Cardiac muscle cell (in vitro differentiated cells and primary cell): ENCODE measurements around the gene CEP68. TPM values are rescaled to one million over a fixed set of nuclear protein-coding genes. Genes with fewer than 3 reads are reported as not detected.
"Not testable (repeated sequence)": the region's sequence is repeated elsewhere in the genome, so short reads cannot be mapped to it uniquely, and the experiment has no call there.

ENCODE experiments used
- DNase-seq, 2 donors: peaks; one replicate each; pipeline versions ENCODE4 v3.0.0 to v3.0.0-alpha.2; 2010 to 2017; ENCODE audit warnings: low read depth in 1 of 2, low spot score in 1 of 2
- H3K27ac ChIP-seq: fragments of 200-600 bp; sonication (generic); 2 replicates; pipeline ENCODE4 v1.5.1; 2016
- H3K27me3 ChIP-seq: fragments of 200-600 bp; sonication (generic); 2 replicates; pipeline ENCODE4 v1.6.0; 2016; ENCODE audit warnings: control low read depth
- H3K36me3 ChIP-seq: fragments of 200-600 bp; sonication (generic); 2 replicates; pipeline ENCODE4 v1.5.1; 2016; ENCODE audit warnings: control low read depth
- H3K4me1 ChIP-seq: fragments of 200-600 bp; sonication (generic); 2 replicates; pipeline ENCODE4 v1.8.1; 2017; ENCODE audit warnings: low read depth, mild to moderate bottlenecking, mixed run types
- H3K4me3 ChIP-seq: fragments of 200-600 bp; sonication (generic); 2 replicates; pipeline ENCODE4 v1.5.1; 2016; ENCODE audit warnings: mild to moderate bottlenecking
- H3K9me3 ChIP-seq: fragments of 200-600 bp; sonication (generic); 2 replicates; pipeline ENCODE4 v1.5.1; 2017; ENCODE audit warnings: low read depth, mild to moderate bottlenecking, control low read depth
- CTCF ChIP-seq: IDR thresholded peaks from 2 replicates; pipeline ENCODE4 v1.5.1; 2012; ENCODE audit warnings: low read depth, mild to moderate bottlenecking, low read length
- polyA plus RNA-seq: library from polyadenylated mRNA; unstranded; fragments of >200 nt; fragmentation: Nextera tagmentation; extraction: Ambion mirVana; gene quantifications from 2 replicates; pipeline ENCODE4 v1.2.1, GENCODE V29; 2016
- total RNA-seq: library from RNA; depleted of rRNA; stranded (reverse); fragments of >200 nt; gene quantifications from 2 replicates; pipeline ENCODE4 v1.2.3, GENCODE V29; 2016

The CEP68 gene
- total and polyA plus RNA-seq, 2 experiments from 2014 or later = 17.6 to 28.3 TPM

- no peak for TF ChIP-seq CTCF
- H3K4me1 ChIP-seq = peaks cover 13% of the 10 kb centered on the region
- no peak overlapping the region for H3K4me3 ChIP-seq
- H3K27ac ChIP-seq = no peak overlapping the region
- no peak for DNase-seq
- H3K36me3 ChIP-seq = peaks cover 10% of the 10 kb centered on the region
- H3K9me3 ChIP-seq = no peaks in the 10 kb centered on the region
- H3K27me3 ChIP-seq = no peaks in the 10 kb centered on the region
Measured at GRCh38 chr2:65018141-65018582, 38.1 kb upstream of the CEP68 start.

- no peak overlapping the region for H3K4me3 ChIP-seq
- no peak overlapping the region for H3K27ac ChIP-seq
- peaks cover 10% of the 10 kb centered on the region for H3K36me3 ChIP-seq
- TF ChIP-seq CTCF = no peak
- DNase-seq = no peak
- H3K4me1 ChIP-seq = peaks cover 13% of the 10 kb centered on the region
- H3K27me3 ChIP-seq = no peaks in the 10 kb centered on the region
- no peaks in the 10 kb centered on the region for H3K9me3 ChIP-seq
Measured at GRCh38 chr2:65019010-65019409, 37.2 kb upstream of the CEP68 start.

GRCh38 chr2:65019675-65020195 lies 36.5 kb upstream of the CEP68 start:
- no peak for TF ChIP-seq CTCF
- Histone ChIP-seq H3K27ac (no peak overlapping the region), H3K27me3 (no peaks in the 10 kb centered on the region), H3K9me3 (no peaks in the 10 kb centered on the region), H3K36me3 (peaks cover 10% of the 10 kb centered on the region), H3K4me1 (peaks cover 13% of the 10 kb centered on the region), H3K4me3 (no peak overlapping the region)
- no peak for DNase-seq

- not testable (repeated sequence) for H3K36me3 ChIP-seq, H3K9me3 ChIP-seq, H3K27me3 ChIP-seq, DNase-seq, H3K27ac ChIP-seq, H3K4me3 ChIP-seq
- peaks cover 13% of the 10 kb centered on the region for H3K4me1 ChIP-seq
Measured at GRCh38 chr2:65020251-65020650, 36.0 kb upstream of the CEP68 start.

GRCh38 chr2:65020943-65021528 lies 35.2 kb upstream of the CEP68 start:
- H3K9me3 ChIP-seq = no peaks in the 10 kb centered on the region
- DNase-seq = no peak
- peak overlapping the region; percentile 34 for H3K27ac ChIP-seq
- TF ChIP-seq CTCF = no peak
- H3K27me3 ChIP-seq = no peaks in the 10 kb centered on the region
- H3K4me3 ChIP-seq = no peak overlapping the region
- peaks cover 13% of the 10 kb centered on the region for H3K4me1 ChIP-seq
- peaks cover 10% of the 10 kb centered on the region for H3K36me3 ChIP-seq

- peaks cover 10% of the 10 kb centered on the region for H3K36me3 ChIP-seq
- no peak for TF ChIP-seq CTCF
- no peaks in the 10 kb centered on the region for H3K27me3 ChIP-seq
- peaks cover 13% of the 10 kb centered on the region for H3K4me1 ChIP-seq
- peak overlapping the region; percentile 34 for H3K27ac ChIP-seq
- no peak for DNase-seq
- no peaks in the 10 kb centered on the region for H3K9me3 ChIP-seq
- no peak overlapping the region for H3K4me3 ChIP-seq
Measured at GRCh38 chr2:65021709-65022108, 34.5 kb upstream of the CEP68 start.
